ENCODE results near the gene DPH3. TPM values are rescaled to one million over a fixed set of nuclear protein-coding genes. Genes with fewer than 3 reads are reported as not detected.
A peak's percentile ranks its signal among the peaks of the same experiment; 100 is the strongest.

The DPH3 gene
- total RNA-seq, 1 experiment from 2014 or later = 15.1 TPM

DNA sequence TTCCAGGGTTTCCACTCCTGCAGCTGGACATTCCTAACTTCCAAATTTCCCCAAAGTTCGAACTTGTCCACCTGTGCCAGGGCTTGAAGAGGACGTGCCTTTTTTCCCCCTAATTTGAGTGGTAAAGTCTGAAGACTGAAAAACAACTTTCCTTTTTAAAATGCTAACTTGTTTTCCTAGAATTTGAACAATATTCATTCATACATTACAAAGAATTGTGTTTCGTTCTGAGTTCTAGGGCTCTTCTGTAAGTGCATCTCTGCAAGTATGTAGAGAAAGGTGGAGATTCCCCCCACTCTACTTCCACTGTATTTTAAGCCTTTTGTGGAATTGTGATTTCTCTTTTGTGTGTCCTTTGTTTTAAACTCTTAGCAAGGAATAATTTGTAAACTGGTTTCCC, 9.4 kb downstream of the DPH3 start:
- no peak for DNase-seq (ENCODE audit: low read depth)

DNA sequence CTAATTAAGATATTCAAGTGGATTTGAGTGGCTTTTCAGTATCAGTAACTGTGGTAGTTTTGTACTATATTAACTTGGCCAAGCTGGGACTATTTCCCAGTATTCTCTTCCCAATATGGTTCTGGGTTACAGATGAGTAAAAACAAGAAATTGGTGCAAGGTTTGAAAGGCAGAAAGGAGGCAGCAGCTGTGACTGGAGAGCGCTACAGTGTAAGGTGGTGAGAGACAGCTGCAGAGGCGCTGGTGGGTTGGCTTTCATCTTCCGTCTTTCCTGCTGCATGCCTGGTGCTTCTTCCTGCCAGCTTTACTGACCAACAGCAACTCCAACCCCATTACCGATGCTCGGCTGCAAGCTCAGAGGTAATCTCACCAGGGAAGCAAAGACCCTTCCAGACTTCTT, 9.8 kb downstream of the DPH3 start:
- no peak for DNase-seq (ENCODE audit: low read depth)

DNA sequence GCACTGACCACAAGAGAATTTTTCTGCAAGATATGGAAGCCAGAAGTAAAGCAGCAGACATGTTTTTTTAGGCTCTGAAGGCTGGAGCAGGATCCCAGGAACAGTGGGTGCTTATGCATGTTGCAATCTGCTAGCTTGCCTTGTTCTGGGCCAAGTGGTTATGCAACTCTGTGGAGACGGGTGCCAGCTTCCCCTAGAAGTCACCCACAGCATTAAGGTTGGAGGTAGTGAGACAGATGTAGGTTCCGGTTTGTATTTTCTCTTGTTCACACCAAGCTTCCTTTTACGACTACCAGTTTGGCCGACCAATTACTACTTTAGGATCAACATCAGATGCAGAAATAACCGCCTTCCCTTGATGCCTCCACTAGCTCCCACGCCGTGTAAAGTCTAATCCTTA, 11.1 kb downstream of the DPH3 start:
- no peak for DNase-seq (ENCODE audit: low read depth)

DNA sequence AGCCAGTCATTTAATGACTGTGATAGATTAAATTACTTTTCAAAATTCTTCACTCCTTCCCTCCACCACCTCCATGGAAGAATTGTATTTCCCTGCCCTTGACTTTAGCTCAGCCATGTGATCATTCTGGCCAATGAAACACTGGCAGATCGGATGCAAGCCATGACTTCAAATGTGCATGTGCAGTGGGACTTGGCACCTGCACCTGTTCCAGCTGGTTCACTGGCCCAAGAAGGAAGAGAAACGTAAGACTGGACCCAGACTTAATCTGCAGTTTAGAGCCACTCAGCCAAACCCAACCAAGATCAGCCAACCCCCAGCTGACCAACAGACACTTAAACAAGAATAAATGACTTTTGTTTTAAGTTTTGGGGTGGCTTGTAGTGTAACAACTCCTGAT, 11.8 kb downstream of the DPH3 start:
- DNase-seq (ENCODE audit: low read depth) = no peak

DNA sequence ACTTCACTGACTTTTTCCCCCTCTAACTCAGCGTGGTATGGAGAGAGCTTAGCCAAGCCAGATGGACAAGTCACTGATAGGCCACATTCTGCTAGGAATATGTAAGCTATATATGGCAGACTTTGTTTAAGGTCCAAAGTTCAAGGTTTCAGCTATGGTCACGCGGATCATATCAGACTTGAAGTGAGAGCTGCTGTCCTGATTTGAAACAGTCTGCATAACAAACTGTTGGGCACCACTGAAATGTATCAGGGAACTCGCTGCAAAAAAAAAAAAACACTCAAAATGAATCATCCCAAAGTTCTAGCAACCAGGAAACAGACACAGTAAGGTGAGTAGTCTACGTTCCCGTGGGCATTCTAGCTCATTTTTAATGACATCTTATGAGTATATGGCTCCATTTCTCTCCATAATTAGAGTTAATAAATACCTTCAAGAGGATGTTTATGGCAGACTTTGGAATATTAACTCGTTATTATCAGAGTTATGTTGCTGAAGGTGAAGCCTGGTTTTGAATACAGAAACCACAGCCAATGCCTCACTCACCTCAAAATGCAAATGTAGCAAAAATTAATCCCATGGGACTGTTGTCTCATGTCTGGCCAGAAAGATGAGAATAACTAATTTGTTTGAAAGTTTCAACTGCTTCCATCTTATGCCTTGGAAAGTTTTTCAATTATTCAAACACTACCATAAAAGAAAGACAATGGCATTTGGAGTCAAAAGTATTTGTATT, 12.3 kb downstream of the DPH3 start:
- DNase-seq (ENCODE audit: low read depth) = no peak

DNA sequence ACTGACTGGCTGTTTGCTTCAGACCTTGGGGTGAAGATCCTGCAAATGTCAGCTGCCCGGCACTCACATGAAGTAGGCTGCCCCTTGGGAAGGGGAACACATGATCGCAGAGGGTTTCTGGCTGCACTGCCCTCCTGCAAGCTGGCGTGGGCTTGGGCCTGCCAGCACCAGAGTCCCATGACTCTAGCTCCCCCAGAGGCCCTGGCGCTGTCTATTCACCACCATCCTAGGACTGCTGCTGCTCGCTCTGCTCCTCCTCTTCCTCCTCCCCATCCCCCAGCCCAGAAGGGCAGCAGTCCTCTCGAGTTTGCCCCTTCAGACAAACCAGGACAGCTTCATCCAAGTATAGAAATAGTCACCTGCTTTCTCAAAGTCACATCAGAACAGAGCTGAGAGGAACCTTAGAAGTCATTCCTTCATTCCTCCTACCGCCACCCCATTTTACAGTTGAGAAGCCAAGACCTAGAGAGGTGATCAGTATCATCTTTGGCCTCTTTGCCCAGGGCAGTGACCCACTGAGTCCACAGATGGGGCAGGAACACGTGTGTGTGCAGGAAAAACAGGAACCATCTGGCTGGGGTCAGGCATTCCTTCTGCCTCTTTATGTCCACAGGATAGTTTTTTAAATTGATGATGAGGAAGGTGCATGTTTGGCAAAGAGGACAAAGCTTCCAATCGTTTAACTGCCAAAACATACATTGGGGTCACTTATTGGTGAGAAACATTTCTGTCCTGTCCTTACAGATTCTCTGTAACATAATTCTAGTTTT, 13.2 kb downstream of the DPH3 start:
- DNase-seq (ENCODE audit: low read depth) = no peak

DNA sequence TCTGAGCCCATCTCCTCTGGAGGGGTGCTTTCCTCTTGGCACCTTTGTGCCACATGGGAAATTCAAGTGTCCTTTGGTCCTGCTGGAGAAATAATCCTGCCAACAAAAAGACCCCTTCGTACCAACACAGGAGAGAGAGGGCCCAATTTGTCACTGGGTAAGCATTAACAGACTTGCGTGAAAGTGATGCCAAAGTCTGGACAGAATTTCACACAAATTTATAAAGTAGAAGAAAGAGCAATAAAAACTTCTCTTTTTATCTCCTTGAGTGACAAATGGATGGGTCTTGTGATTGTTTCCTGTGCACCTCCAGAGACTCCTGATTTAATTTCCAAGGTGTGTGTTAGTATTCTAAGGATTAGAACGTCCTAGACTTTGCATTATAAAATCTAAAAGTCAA, 14.9 kb downstream of the DPH3 start:
- no peak for DNase-seq (ENCODE audit: low read depth)

DNA sequence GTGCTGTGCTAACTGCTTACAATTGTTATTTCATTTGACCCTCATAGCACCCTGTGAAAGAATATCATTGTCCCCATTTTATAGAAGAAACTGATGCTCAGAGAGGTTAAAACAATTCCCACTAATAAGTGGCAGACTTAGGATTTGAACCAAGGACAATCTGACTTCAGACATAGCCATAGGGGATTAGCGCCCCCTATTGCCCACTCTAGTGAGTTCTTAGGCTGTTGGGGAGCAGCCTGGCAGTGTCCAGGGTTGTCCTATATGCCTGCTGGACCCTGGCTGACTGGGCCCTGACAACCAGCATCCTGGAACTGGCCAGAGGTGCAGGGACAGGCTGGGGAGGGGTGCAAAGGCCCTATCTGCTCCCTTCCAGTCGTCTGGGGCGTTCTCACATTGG, 15.4 kb downstream of the DPH3 start:
- DNase-seq (ENCODE audit: low read depth) = peak; percentile 34

DNA sequence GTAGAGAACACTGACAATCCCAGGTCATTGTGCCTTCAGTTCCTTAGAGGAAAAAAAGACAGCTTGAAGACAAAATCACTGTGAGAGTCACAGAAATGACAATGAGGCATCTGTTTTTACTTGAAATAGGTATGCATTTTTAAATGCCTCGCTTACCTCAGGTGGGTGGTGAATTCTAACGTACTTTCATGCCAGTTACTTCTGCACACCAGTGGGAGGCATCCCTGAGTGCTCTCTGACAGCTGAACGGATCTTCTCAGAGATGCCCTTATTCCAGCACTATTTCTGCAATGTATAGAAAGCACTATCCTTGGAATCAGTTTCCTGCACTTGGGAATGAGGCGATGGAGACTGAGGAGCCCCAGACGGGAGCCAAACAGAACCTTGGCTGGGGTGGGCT, 16.2 kb downstream of the DPH3 start:
- DNase-seq (ENCODE audit: low read depth) = no peak

DNA sequence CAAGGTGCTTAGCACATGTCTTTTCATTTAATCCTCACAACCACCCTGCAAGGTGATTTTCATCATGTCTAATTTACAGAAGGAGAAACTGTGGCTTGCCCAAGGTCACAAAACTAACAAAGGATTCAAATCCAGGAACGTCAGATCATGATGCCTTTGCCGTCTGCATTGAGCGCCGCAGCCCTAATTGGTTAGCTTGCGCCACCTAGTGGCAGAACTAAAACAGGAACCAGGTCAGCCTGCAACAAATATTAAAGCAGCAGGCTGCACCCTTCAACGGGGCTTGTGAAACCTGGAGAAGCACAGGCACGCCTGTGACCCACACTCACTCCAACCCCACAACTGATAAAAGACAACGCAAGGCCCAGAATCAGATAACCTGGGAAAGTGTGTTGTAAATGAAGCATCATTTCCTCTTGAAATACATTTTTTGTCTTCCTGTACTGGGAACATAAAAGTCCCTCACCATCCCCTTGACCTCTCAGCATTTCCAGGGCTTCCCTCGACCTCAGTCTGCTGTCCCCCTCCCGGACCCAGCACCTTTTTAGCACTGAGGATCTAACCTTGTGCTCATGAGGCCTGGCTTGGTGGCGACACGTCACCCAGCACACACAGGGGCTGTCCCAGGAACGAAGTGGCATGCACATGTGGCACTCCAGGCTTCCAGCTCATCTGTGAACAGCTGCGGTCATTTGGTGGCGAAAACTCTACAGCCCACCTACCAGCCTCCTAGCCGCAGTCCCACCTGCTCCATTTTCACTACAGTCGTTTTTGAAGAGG, 17.3 kb downstream of the DPH3 start:
- peak; percentile 73 for DNase-seq (ENCODE audit: low read depth)

DNA sequence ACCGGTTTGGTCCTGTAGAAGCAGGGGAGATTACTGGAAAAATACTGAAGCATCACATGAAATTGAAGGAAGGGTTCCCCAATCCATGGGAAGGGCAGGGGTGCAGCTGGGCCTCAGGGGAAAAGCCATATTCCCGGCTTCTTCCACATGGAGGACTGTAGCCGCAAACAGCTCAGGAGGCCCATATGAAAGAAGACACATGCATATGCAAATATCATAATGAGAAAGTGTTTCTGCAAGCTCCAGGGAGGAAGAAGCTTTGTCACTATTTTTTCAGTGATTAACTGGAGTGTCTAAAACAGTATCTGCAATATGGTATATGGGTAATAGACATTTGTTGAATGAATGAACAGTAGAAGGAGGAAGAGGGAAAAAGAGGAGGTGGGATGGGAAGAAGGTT, 19.1 kb downstream of the DPH3 start:
- no peak for DNase-seq (ENCODE audit: low read depth)

DNA sequence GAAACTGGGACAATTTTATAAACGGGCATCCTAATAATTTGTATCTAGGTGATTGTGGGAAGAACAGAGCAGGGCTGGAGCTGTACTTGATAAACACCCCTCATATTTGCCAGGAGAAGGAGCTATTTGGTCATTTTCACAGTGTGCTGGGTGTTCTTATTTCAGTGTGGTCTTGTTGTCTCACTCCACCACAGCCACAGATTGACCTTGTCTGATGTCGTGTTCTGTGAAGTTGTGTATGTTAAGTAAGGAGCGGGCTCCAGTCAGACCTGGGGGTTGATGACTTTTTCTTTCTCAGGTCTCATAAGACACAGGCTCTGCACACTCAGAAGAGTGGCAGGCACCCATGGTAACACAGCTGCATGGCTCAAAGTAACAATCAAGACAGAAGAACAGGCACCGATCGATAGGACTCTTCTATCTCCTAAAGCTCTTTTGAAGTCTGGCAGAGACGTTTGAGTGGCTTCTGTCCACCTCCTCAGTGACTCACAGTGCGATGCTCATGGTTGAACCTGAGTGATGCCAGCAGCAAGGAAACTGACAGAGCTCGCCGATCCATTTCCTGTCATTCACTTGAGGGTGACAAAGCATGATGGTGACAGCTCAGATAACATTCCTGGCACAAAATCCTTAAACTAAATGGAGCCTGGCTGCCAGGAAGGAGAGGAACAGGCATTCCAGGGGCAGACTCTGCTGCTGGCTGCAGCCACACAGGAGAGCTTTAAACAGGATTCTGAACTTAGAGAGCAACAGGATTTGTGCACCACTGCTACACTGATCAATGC, 20.8 kb downstream of the DPH3 start:
- DNase-seq (ENCODE audit: low read depth) = peak; percentile 17

DNA sequence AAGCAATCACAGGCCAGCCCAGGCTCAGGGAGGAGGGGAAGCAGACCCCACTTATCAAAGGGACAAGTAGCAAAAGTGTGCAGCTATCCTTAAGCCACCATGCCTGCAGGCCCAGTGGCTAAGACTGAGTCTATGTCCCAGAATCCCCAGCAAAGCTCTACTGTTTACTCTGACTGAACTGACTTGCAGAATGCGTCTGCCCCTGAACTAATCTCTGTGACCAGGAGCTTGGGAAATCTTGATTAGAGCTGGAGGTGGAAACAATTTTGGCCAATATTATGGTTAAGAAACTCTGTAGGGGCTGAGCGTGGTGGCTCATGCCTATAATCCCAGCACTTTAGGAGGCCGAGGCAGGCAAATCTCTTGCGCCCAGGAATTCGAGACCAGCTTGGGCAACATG, 22.6 kb downstream of the DPH3 start:
- no peak for DNase-seq (ENCODE audit: low read depth)

DNA sequence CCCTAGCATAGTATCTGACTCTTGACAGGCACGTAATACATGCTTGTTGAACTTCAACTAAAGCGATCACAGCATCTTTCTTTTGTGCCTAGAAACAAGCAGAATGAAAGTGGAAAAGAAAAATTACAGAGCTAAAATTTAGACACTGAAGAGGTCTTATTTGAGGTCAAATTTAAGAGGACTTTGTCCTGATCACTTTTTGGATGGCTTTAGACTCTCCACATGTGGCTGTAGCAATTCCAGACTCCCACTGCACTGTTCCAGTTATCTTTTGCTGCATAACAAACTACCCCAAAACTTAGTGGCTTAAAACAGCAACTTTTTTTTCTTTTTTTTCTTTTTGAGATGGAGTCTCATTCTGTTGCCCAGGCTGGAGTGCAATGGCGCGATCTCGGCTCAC, 23.5 kb downstream of the DPH3 start:
- no peak for DNase-seq (ENCODE audit: low read depth)

DNA sequence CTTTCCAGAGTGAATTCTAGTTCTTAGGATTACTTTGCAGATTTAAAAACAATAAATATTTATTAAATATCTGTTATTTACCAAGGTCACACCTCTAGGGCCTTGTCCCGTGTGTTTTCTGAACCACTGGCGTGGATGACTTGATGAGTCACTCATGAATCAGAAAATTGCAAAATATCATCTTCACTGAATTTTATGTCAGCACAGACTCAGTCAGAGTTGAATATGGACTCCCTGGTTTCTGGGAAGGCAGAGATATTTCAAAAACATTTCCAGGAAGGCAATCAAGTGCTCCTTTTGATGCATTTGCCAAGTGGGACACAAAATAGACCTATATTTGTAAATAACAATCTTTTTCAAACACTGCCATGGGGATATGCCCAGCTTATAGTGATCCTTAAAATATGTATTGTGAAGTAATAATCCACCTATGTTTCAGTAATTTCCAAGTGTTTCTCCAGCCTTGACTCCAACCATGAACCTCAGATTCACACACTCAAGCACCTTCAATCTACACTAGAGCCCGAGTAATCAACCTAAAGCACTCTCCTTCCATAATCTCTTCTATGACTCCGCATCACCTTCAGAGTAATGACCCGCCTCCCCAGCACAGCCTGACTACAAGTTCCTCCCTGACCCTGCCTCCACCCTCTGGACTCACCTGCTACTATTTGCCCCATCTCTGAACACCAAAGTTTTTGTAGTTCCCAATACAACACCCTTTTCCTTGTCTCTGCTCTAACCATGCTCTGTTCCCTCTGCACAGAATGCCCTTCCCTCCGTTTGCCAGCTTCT, 24.3 kb downstream of the DPH3 start:
- peak; percentile 25 for DNase-seq (ENCODE audit: low read depth)

DNA sequence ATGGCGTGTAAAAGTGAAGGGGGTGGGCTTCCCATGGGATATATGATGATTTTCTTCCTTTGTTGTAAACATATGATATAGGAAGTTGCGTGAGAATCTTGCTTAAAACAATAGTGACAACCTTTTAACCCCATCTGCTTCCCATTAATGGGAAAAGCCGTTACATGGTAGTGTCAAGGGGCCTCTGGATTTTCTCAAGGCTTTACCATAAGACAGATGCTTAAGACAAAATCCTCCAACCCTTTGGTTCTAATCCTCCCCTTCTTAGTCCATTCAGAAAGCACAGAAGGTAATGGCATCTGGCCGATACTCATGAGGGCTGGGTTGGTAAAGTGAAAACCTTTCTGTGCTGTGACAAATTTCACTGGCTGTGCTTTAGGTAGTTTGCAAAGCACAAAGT, 25.0 kb downstream of the DPH3 start:
- no peak for DNase-seq (ENCODE audit: low read depth)

DNA sequence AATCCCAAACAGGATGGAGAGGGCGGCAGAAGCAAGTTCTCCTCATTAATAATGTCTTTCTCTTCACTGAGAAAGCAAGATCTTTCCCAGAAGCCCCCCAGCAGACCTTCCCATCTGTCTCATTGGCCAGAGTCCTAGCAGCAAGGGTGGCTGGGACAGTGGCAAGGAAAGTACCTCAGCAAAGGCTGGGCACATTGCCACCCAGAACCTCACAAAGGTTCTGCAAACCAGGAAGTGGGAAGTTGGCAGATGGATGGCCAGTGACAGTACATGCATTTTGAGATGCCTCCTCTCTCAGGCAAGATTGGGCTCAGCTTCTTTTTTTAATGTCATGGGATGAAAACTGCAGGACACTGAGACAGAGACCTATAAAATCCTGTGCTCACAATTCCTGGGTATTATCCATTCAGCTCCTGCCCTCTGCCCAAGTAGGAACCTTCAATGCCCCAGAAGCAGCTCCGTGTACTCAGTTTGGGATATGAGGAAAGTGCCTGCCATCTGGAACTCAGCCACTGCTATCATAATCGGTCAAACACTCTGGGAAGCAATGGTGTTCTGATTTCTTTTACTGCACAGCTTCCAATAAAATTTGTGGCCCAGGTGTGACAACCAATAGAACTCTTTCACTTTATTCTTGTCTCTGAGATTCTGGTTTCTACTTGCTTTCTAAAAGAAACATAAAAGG, 25.5 kb downstream of the DPH3 start:
- DNase-seq (ENCODE audit: low read depth) = no peak

DNA sequence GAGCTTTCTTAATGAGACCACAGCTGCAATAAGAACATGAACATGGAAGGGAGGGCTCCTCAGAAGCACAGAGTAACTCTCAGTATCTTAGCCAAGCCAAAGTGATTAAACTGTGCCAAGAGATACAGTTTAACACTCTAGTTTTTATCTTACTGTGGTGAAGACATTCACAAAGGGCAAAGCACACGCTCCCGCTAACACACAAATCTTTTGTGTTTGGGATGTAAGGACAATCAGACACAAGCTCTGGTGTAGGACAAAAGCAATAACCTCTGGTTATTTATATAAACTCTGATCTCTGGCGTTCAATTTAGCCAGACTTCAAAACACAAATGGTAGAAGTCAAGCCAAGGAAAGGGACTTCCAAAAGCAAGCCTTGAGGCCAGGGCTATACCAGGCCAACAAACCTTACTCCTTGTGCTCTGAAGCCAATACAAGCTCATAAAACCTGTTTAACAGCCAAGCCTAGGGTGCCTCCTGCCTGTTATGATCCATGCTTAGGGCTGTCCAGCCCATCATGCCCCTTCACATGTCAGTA, 27.8 kb downstream of the DPH3 start:
- DNase-seq (ENCODE audit: low read depth) = no peak

DNA sequence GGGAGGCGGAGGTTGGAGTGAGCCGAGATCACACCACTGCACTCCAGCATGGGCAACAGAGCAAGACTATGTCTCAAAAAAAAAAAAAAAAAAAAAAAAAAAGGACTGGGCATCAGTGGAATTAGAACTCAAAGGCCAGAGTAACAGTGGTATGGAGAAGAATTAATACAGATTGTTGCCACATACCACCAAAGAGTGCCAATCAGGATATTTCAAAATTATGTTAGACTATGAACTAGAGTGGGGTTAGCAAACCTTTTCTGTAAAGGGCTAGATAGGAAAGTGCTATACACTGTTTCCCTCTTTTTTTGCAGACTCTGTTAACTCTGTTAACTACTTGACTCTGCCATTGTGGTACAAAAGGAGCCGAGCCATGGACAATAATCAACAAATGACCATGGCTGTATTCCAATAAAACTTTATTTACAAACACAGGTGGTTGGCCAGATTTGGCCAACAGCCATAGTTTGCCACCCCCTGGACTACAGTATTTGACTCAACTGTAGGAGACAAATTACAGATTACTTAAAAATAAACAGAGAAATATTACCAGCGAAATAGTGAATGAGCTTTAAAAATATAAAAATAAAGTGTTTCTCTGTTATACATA, 28.6 kb downstream of the DPH3 start:
- DNase-seq (ENCODE audit: low read depth) = no peak

DNA sequence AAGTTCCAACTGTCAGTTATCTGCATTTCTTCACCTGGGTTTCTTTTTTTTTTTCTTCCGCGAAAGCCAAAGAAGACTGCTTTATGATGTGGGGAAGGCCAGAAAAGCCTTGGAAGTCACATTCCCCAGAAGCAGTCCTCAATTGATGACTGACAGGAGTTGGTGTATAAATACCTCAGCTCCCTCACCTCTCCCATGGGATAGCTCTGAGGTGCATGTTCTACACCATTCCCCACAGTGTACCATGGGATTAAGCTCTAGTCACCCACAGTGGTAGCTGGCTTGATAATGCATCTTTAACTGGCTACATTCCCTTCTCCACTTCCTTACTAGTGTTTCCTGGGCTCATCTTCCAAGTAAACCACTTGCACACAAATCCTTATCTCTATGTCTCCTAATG, 30.5 kb downstream of the DPH3 start:
- DNase-seq (ENCODE audit: low read depth) = no peak

Measured in Daoy (cell line).